Activated CD8-positive, alpha-beta memory T cell treated with anti-CD3 and anti-CD28 coated beads, Interleukin-2, amount 50 U/mL, for 4 hours (primary cell): Measurements from ENCODE around the gene TOMM34.
A peak's percentile ranks its signal among the peaks of the same experiment; 100 is the strongest.

ENCODE experiments used
- DNase-seq: peaks from one replicate; pipeline ENCODE4 v3.0.0-alpha.2; 2020

TOMM34 gene

GRCh38 chr20:44961870-44962267, 1.7 kb upstream of the TOMM34 start:
- DNase-seq, result no peak

- DNase-seq, result no peak
Measured at GRCh38 chr20:44961011-44961869, 1.0 kb upstream of the TOMM34 start.

- peak; percentile 76 for DNase-seq
Measured at GRCh38 chr20:44959638-44960102, 527 bp downstream of the TOMM34 start.

GRCh38 chr20:44959082-44959637, 1.0 kb downstream of the TOMM34 start:
- no peak for DNase-seq

- DNase-seq, result no peak
Measured at GRCh38 chr20:44958276-44958675, 1.9 kb downstream of the TOMM34 start.

GRCh38 chr20:44956410-44956809, 3.8 kb downstream of the TOMM34 start:
- DNase-seq, result no peak

GRCh38 chr20:44955270-44955669, 4.9 kb downstream of the TOMM34 start:
- DNase-seq, result no peak

- no peak for DNase-seq
Measured at GRCh38 chr20:44954211-44954610, 6.0 kb downstream of the TOMM34 start.

GRCh38 chr20:44952731-44953130, 7.5 kb downstream of the TOMM34 start:
- no peak for DNase-seq

- no peak for DNase-seq
Measured at GRCh38 chr20:44950368-44950767, 9.8 kb downstream of the TOMM34 start.

- DNase-seq, result no peak
Measured at GRCh38 chr20:44948513-44948912, 11.7 kb downstream of the TOMM34 start.

GRCh38 chr20:44948107-44948506, 12.1 kb downstream of the TOMM34 start:
- DNase-seq, result no peak

GRCh38 chr20:44946271-44946852, 13.8 kb downstream of the TOMM34 start:
- DNase-seq, result no peak

GRCh38 chr20:44945261-44945660, 14.9 kb downstream of the TOMM34 start:
- no peak for DNase-seq

- DNase-seq, result no peak
Measured at GRCh38 chr20:44943828-44944227, 16.4 kb downstream of the TOMM34 start.

GRCh38 chr20:44942264-44942973, 17.8 kb downstream of the TOMM34 start:
- DNase-seq, result no peak

GRCh38 chr20:44941120-44941691, 19.0 kb downstream of the TOMM34 start:
- no peak for DNase-seq

GRCh38 chr20:44938637-44939036, 21.6 kb downstream of the TOMM34 start:
- no peak for DNase-seq

- no peak for DNase-seq
Measured at GRCh38 chr20:44936510-44936909, 23.7 kb downstream of the TOMM34 start.

GRCh38 chr20:44932916-44933315, 27.3 kb downstream of the TOMM34 start:
- DNase-seq, result no peak

GRCh38 chr20:44931911-44932310, 28.3 kb downstream of the TOMM34 start:
- no peak for DNase-seq

GRCh38 chr20:44930517-44931168, 29.6 kb downstream of the TOMM34 start:
- DNase-seq, result no peak

GRCh38 chr20:44928595-44928994, 31.6 kb downstream of the TOMM34 start:
- DNase-seq, result no peak
